Mesothelial cell of epicardium (in vitro differentiated cells): Measurements from ENCODE around the gene GRM3. TPM values are rescaled to one million over a fixed set of nuclear protein-coding genes. Genes with fewer than 3 reads are reported as not detected.

Experiments used
- DNase-seq, 2 experiments: peaks; one replicate each; pipeline ENCODE4 v3.0.0; 2021; ENCODE audit warnings: low spot score in 2 of 2; ENCODE audit not compliant: unreplicated experiment in 2 of 2
- H3K27ac Mint-ChIP-seq: 2 replicates; pipeline ENCODE4 v1.8.0; 2021; ENCODE audit warnings: mixed read lengths
- H3K27me3 Mint-ChIP-seq: 2 replicates; pipeline ENCODE4 v1.8.0; 2021; ENCODE audit warnings: low read depth, mixed read lengths
- H3K36me3 Mint-ChIP-seq: 2 replicates; pipeline ENCODE4 v1.8.0; 2021; ENCODE audit warnings: mixed read lengths
- H3K4me1 Mint-ChIP-seq: 2 replicates; pipeline ENCODE4 v1.8.0; 2021; ENCODE audit warnings: mixed read lengths
- H3K4me3 Mint-ChIP-seq: 2 replicates; pipeline ENCODE4 v1.8.0; 2021; ENCODE audit warnings: mild to moderate bottlenecking, moderate library complexity, mixed read lengths
- H3K9me3 Mint-ChIP-seq: 2 replicates; pipeline ENCODE4 v1.8.0; 2021; ENCODE audit warnings: mixed read lengths
- CTCF ChIP-seq: fragments of 200-600 bp; sonication (generic); IDR thresholded peaks from one replicate; pipeline ENCODE4 v1.5.0; 2021; ENCODE audit warnings: antibody characterized with exemption; ENCODE audit not compliant: unreplicated experiment
- total RNA-seq: library from RNA; stranded (reverse); gene quantifications from 3 replicates; pipeline ENCODE4 v1.2.1, GENCODE V29; 2021

The GRM3 gene
- total RNA-seq, 1 donor from 2014 or later = not detected

DNA sequence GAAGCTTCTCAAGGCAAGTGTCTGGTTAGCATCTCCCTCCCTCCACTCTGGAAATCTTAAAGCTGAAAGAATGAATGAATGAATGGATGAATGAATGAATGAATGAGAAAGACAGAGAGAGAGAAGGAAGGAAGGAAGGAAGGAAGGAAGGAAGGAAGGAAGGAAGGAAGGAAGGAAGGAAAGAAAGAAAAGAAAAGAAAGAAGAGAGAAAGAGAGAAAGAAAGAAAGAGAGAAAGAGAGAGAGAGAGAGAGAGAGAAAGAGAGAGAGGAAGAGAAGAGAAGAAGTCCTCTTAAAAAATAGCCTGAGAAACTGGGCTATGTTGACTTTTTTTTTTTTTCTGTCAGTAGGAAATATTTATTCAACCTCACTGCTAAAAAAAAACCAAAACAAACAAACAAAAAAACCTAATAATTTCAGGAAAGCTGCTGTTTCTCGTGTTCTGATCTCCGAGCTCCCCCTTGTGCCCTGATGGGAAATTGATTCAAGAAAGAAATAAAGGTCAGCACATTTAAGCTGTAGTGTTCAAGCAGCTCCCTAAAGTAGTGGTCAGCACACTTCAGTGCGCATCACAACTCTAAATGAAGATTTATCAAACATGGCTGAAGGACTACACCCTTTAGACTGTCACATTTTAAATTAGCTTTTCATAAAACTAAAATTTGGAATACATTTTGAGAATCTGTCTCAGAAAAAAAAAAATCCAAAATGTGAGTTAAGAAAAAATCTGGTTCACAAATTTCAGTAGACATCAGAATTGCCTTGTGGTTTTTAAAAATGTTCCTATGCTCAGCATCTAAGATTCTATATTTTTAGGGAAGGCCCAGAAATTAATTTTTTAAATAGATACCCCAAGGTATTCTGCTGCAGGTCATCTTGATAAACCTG, 261.5 kb downstream of the GRM3 start:
- H3K9me3 Mint-ChIP-seq = no peaks in the 10 kb centered on the region
- no peaks in the 10 kb centered on the region for H3K27me3 Mint-ChIP-seq
- no peak overlapping the region for H3K27ac Mint-ChIP-seq
- TF ChIP-seq CTCF = no peak
- H3K36me3 Mint-ChIP-seq = peaks cover 7% of the 10 kb centered on the region
- peaks cover 7% of the 10 kb centered on the region for H3K4me1 Mint-ChIP-seq
- no peak for DNase-seq
- no peak overlapping the region for H3K4me3 Mint-ChIP-seq

DNA sequence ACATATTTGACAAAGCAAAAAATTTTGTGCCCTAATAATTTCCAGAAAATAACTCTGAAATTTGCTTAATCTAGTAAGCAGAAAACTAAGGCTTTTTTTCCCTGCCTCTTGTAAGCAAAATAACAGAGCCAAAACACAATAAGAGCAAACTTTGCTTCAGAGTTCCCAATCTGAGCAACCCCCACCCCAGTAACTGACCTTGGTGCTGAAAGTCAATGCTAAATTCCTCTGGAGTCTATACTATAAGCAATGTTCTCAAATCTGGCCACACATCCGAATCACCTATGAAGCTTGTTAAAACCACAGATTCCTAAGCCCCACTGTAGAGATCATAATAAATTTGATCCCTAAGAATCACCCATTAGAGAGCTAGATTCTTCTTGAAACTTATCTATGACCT, 265.2 kb downstream of the GRM3 start:
- no peak for TF ChIP-seq CTCF
- Mint-ChIP-seq H3K27ac (no peak overlapping the region), H3K4me3 (no peak overlapping the region), H3K36me3 (peaks cover 19% of the 10 kb centered on the region), H3K9me3 (no peaks in the 10 kb centered on the region), H3K27me3 (no peaks in the 10 kb centered on the region), H3K4me1 (peaks cover 8% of the 10 kb centered on the region)
- peak in 1 of 2 experiments; percentile 38 for DNase-seq

GRCh38 chr7:86911659-86912058, 267.9 kb downstream of the GRM3 start:
- no peaks in the 10 kb centered on the region for H3K27me3 Mint-ChIP-seq
- H3K4me3 Mint-ChIP-seq = no peak overlapping the region
- H3K9me3 Mint-ChIP-seq = no peaks in the 10 kb centered on the region
- H3K4me1 Mint-ChIP-seq = peaks cover 14% of the 10 kb centered on the region
- H3K36me3 Mint-ChIP-seq = peaks cover 23% of the 10 kb centered on the region
- no peak for TF ChIP-seq CTCF
- H3K27ac Mint-ChIP-seq = no peak overlapping the region
- DNase-seq = no peak

GRCh38 chr7:86913709-86914108, 270.0 kb downstream of the GRM3 start:
- H3K27ac Mint-ChIP-seq = peak overlapping the region; percentile 47
- no peak overlapping the region for H3K4me3 Mint-ChIP-seq
- peaks cover 14% of the 10 kb centered on the region for H3K4me1 Mint-ChIP-seq
- DNase-seq = no peak
- no peaks in the 10 kb centered on the region for H3K9me3 Mint-ChIP-seq
- no peaks in the 10 kb centered on the region for H3K27me3 Mint-ChIP-seq
- peaks cover 31% of the 10 kb centered on the region for H3K36me3 Mint-ChIP-seq
- no peak for TF ChIP-seq CTCF
